NCI-H2107 treated with DMSO at 0.1 percent for 48 hours (cell line): ENCODE measurements around the gene SPPL2C.
A peak's percentile ranks its signal among the peaks of the same experiment; 100 is the strongest.

Experiments used
- DNase-seq: peaks from one replicate; lab custom pipeline; 2025; ENCODE audit not compliant: unreplicated experiment; lab: John Stamatoyannopoulos, UW

SPPL2C gene

DNA sequence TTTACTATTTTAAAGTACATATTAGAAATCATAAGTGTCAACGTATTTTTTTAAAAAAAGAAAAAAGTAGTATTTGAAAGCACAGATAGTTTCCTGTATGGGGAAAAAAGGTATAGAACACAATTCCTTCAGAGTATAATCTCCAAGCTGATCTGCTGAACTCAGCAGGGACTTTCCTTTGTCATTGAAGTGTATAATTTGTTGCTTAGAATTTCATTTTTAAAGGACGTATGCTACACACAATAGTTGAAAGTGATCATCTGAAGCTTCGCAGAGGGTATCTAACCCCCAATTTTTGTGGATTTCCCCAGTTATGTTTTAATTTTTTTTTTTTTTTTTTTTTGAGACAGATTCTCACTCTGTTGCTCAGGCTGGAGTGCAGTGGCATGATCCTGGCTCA is 29.5 kb downstream of the SPPL2C start:
- no peak for DNase-seq

DNA sequence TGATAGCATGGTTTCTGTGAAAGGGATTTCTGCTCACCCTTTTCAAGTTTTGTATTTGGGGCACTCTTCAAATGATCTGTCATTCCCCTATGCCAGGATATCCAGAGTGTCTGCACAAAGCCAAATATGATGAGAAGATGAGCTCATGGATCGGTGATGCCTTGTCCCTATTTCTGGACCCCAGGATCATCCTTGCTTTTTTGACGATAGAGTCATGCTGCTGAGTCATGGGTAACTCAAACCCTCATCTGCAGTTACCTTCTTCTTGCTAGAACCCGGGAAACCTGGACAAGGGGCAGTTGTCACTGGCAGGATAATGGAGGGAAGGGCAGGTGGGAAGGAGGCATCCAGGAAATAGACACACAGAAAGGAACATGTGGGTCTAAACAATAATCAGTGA is 31.9 kb downstream of the SPPL2C start:
- DNase-seq, result no peak

DNA sequence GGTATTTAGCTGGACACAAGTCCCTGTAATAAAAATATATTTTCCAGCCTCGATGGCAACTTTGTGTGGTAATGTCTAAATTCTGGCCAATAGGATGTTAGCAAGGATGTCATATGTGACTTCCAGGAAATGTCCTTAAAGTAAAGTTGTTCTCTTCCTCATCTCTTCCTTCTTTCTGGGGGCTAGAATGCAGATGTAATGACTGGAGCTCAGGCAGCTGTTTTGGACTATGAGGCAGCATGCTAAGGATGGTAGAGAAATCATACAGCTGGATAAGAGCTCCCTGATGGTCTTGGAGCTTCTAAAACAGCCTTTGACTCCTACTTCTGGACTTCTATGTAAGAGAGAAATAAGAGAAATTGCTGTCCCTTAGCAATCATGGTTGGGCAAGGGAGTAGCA is 32.8 kb downstream of the SPPL2C start:
- DNase-seq, result no peak

DNA sequence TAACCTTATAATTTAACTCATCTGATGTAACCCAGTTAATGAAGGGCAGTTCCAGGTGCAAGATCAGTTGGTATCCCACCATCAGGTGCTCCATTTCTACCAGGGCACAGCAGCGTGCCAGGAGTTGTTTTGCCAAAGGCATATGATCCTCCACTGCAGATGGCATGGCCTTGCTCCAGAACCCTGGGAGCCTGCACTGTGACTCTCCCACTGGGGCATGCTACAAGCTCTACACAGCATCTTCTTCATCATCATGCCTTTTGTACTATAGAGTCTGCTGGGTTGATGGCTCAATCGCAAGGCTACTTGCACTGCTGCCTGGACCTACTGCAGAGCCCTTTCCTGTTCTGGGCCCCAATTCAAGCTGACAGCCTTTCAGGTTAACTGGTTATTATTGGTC is 38.4 kb downstream of the SPPL2C start:
- DNase-seq, result no peak

DNA sequence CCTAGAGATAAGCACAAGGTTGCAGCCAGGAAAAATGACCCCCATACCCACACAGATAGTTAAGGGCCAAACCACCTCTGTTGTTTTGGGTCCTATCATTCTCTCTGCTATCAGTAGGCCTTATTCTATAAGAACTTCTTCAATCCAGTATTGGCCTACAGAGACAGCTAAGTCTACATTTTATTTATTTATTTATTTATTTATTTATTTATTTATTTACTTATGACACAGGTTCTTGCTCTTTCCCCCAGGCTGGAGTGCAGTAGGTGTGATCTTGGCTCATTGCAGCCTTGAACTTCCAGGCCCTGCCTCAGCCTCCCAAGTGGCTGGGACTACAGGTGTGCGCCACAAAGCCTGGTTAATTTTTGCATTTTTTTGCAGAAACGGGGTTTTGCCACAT is 42.2 kb downstream of the SPPL2C start:
- no peak for DNase-seq

DNA sequence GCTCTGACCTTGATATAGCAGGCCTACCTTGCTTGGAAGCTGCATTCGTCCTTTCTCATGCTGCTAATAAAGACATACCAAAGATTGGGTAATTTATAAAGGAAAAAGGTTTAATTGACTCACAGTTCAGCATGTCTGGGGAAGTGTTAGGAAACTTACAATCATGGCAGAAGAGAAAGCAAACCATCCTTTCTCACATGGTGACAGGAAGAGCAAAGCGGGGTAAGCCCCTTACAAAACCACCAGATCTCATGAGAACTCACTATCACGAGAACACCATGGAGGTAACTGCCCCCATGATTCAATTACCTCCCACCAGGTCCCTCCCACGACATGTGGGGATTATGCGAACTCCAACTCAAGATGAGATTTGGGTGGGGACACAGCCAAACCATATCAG is 43.7 kb downstream of the SPPL2C start:
- no peak for DNase-seq

DNA sequence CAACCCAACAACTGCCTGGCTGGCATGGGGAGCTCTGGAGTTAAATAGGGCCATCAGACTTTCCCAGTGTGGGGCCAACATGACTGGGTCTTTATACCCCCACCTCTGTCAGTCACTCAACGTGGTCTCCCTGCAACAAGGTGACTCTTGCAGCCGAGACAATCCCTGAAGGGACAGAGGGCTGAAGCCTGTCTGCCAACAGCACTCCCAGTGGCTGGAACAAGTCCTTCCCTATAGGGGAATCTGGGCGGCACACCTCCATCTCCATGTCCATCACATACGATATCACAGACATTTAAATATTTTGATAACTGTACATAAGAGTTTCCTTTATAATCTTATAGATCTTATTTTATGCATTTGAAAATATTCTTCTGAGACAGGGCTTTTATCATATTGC is 44.9 kb downstream of the SPPL2C start:
- no peak for DNase-seq

DNA sequence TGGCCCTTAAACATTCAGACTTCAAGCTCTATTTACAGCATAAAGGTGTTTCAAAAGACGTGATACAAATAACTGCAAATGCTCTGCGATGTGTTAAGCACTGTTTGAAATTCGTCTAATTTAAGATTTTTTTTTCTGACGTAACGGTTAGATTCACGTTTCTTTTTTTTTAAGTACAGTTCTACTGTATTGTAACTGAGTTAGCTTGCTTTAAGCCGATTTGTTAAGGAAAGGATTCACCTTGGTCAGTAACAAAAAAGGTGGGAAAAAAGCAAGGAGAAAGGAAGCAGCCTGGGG is 49.0 kb downstream of the SPPL2C start:
- no peak for DNase-seq

DNA sequence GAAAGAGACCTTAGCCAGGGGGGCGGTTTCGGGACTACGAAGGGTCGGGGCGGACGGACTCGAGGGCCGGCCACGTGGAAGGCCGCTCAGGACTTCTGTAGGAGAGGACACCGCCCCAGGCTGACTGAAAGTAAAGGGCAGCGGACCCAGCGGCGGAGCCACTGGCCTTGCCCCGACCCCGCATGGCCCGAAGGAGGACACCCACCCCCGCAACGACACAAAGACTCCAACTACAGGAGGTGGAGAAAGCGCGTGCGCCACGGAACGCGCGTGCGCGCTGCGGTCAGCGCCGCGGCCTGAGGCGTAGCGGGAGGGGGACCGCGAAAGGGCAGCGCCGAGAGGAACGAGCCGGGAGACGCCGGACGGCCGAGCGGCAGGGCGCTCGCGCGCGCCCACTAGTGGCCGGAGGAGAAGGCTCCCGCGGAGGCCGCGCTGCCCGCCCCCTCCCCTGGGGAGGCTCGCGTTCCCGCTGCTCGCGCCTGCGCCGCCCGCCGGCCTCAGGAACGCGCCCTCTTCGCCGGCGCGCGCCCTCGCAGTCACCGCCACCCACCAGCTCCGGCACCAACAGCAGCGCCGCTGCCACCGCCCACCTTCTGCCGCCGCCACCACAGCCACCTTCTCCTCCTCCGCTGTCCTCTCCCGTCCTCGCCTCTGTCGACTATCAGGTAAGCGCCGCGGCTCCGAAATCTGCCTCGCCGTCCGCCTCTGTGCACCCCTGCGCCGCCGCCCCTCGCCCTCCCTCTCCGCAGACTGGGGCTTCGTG is 49.5 kb downstream of the SPPL2C start, which contains the start of gene MAPT:
MAPT (plus strand) TSS at position 533 of the 763 bp plus-strand sequence. CDS start 67,784 bp downstream, outside the sequence.
- DNase-seq, result peak; percentile 69

DNA sequence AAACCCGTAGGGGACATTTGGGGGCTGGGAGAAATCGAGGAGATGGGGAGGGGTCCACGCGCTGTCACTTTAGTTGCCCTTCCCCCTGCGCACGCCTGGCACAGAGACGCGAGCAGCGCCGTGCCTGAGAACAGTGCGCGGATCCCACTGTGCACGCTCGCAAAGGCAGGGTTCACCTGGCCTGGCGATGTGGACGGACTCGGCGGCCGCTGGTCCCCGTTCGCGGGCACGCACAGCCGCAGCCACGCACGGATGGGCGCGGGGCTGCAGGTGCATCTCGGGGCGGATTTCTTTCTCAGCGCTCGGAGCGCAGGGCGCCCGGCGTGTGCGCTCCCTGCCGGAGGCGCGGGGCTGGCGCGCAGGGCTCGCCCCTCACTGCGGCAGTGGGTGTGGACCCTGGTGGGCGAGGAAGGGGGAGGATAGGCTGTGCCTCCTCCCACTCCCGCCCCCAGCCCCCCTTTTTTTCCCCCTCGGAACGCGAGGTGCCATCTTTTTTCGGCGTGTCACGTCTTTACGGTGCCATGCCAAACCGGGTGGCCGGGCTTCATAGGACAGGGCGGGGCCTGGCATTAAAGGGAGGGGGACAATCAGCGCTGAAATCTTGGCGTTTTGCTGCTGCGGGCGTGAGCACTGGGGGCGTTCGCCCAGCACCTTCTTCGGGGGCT is 50.8 kb downstream of the SPPL2C start:
- peak; percentile 44 for DNase-seq

DNA sequence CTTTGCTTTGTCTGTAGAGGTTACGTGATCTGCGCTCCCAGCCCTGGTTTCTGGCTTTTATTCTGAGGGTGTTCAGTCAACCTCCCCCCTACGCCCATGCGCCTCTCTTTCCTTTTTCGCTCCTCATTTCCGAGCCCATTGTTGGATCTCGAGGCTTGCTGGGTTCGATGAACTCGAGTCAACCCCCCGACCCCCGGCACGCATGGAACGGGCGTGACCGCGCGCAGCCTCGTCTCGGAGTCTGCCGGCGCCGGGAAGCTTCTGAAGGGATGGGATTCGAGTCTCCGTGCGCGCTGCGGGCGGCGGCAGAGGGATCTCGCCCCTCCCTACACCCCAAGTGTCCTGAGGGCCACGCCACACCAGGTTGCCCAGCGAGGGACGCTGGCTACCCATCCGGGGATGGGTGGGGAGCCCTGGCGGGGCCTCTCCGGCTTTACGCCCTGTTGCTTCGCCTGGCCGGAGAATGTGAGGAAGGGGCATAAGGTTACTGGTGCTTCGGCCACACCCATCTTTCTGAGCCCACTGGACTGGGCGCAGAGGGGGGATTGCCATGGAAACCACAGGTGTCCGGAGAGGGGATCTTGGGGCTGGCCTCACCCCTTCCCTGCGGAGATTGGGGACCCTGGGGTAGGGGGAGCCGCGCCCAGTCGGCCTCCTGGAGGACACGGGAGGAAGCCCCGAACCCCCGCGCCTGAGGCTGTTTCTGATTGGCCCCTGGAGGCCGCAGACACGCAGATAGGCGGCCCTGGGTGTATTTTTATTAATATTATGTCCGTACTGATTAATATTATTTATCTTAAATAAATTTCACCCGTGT is 51.5 kb downstream of the SPPL2C start:
- no peak for DNase-seq
